GM10248 (cell line): ENCODE data around the gene GPR108.

Experiments used
- CTCF ChIA-PET: fragments of 300-600 bp; sonication (Branson Sonifier 250); formaldehyde crosslinking; extraction: SDS; loops from one replicate; lab custom pipeline; 2021; ENCODE audit warnings: antibody characterized with exemption; lab: Yijun Ruan, JAX
- POLR2A ChIA-PET: fragments of 350-650 bp; sonication (Branson Sonifier 250); formaldehyde crosslinking; extraction: SDS; loops from one replicate; lab custom pipeline; 2020; ENCODE audit warnings: antibody characterized with exemption; lab: Yijun Ruan, JAX
- DNase-seq: peaks from one replicate; pipeline ENCODE4 v3.0.0; 2012; ENCODE audit errors: extremely low spot score
- CTCF ChIP-seq: IDR thresholded peaks from 2 replicates; pipeline ENCODE4 v1.5.1; 2012; ENCODE audit warnings: mild to moderate bottlenecking, low read depth; ENCODE audit errors: extremely low read depth, missing control alignments, control extremely low read depth

The GPR108 gene

GRCh38 chr19:6719992-6720368 is 17.4 kb downstream of the GPR108 start:
- ChIA-PET CTCF (interaction anchor here (1.1 kb wide), 1 partner anchor 17 kb away, joined by 4 read pairs; the partner anchor contains the start of gene GPR108), POLR2A (no interaction called here)
- DNase-seq = no peak
- TF ChIP-seq CTCF = no peak

- POLR2A ChIA-PET = no interaction called here
- TF ChIP-seq CTCF = no peak
- DNase-seq = no peak
- CTCF ChIA-PET = no interaction called here
Observed at GRCh38 chr19:6719540-6719861, 17.9 kb downstream of the GPR108 start.

GRCh38 chr19:6718741-6719539 is 18.4 kb downstream of the GPR108 start:
- ChIA-PET POLR2A (no interaction called here), CTCF (no interaction called here)
- peak; percentile 56 for DNase-seq
- TF ChIP-seq CTCF = no peak

- POLR2A ChIA-PET = no interaction called here
- CTCF ChIA-PET = no interaction called here
- no peak for DNase-seq
- no peak for TF ChIP-seq CTCF
Observed at GRCh38 chr19:6718111-6718740, 19.2 kb downstream of the GPR108 start.

GRCh38 chr19:6717441-6717971 is 19.9 kb downstream of the GPR108 start:
- no peak for TF ChIP-seq CTCF
- ChIA-PET POLR2A (no interaction called here), CTCF (no interaction called here)
- DNase-seq = no peak

GRCh38 chr19:6717036-6717435 is 20.3 kb downstream of the GPR108 start:
- DNase-seq = no peak
- CTCF ChIA-PET = interaction anchor here (1.5 kb wide), 1 partner anchor 12 kb away, joined by 5 read pairs; no protein-coding TSS in a partner anchor
- peak; percentile 3 for TF ChIP-seq CTCF
- POLR2A ChIA-PET = no interaction called here
